HG03342 (cell line): ENCODE data around the gene ZBTB8B.

Experiments
- ATAC-seq: cut with Tn5 transposase; IDR thresholded peaks from one replicate; pipeline ENCODE4 v1.9.1; 2021; ENCODE audit warnings: mild to moderate bottlenecking, moderate library complexity; ENCODE audit not compliant: unreplicated experiment

Gene ZBTB8B

DNA sequence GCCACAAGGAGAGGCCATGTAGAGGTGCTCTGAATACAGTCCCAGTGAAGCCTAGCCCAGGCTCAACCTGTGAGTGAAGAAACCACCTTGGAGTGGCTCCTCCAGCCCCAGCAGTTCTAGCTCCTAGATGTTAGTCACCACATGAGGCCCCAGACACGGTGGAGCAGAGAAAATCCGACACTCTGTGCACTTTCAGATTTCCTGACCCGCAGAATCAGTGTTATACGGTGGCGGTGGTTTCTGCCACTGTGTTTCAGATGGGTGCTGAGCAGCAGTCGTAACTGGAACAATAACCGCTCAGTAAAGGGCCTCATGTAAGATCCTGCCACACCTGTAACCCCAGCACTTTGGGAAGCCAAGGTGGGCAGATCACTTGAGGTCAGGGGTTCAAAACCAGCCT is 38.3 kb downstream of the ZBTB8B start:
- ATAC-seq, result no peak

DNA sequence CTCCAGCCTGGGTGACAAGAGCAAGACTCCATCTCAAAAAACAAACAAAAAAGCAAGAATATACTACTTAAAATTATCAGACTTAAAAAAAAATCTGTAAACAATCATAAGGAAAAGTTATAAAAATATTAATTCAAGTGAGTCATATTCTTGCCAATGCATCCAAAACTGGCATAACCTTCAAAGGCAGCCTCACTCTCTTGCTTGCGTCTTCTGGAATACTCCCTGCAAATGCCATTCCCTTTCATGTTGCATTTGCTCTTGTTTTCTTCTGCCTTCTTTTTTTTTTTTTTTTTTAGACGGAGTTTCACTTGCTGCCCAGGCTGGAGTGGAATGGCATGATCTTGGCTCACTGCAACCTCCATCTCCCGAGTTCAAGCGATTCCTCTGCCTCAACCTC is 42.1 kb downstream of the ZBTB8B start:
- ATAC-seq, result no peak

DNA sequence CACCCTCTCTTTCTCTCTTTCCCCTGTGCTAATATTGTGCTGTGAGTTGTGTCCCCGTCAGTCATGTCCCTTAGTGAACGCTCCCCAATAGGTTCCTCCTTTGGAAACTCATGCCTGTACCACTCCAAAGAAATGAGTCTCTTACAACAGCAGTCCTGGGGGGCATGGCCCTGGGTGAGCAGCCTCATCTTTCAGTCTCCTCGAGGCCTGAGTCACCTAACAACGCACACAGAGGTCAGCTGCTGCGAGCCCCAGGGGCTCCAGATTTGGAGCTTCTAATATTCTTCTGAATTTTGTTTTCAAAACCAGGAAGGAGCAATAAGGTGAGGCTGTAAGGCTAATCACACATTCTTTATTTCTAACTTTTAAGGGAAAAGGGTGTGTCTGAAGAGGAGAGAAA is 43.9 kb downstream of the ZBTB8B start:
- no peak for ATAC-seq

DNA sequence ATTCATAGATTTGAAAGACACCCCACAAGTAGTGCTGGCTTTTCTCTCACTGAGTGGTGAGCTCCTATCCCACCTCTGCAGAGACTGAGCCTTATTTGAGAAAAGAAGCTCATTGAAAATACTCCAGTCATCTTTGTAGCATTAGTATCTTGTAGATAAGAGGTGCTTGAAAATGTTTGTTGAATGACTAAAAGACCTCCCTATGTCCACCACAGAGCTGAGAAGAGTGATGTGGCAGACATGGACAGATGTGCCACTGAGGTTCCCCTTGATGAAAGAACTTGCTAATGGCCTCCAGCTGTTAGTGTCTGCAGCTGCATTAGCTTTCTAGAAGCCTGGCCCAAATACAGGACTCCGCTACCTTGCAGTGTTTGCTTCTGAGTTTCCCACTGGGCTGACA is 45.1 kb downstream of the ZBTB8B start:
- ATAC-seq, result no peak
